SU-DHL-6 (cell line): ENCODE data around the gene CDC6.

Experiments
- H2AFZ ChIP-seq: fragments of 200-600 bp; sonication (generic); 2 replicates; pipeline ENCODE4 v1.6.1; 2014; ENCODE audit warnings: low read depth, mild to moderate bottlenecking, moderate library complexity, mixed read lengths, antibody characterized with exemption, low read length; ENCODE audit not compliant: severe bottlenecking
- H3F3A ChIP-seq: fragments of 200-600 bp; shearing (Covaris generic); 2 replicates; pipeline ENCODE4 v1.6.0; 2016; ENCODE audit warnings: antibody characterized with exemption, mild to moderate bottlenecking; ENCODE audit not compliant: insufficient read depth
- H3K27ac ChIP-seq: fragments of 200-600 bp; sonication (generic); 2 replicates; pipeline ENCODE4 v1.5.1; 2016; ENCODE audit warnings: low read depth, mild to moderate bottlenecking, low read length, moderate library complexity, mixed read lengths
- H3K27me3 ChIP-seq: fragments of 200-600 bp; sonication (generic), shearing (Covaris generic); 2 replicates; pipeline ENCODE4 v1.6.0; 2014; ENCODE audit warnings: mild to moderate bottlenecking, low read length
- H3K36me3 ChIP-seq: fragments of 200-600 bp; sonication (generic); 2 replicates; pipeline ENCODE4 v1.6.1; 2014; ENCODE audit warnings: mild to moderate bottlenecking, low read length, mixed read lengths
- H3K4me2 ChIP-seq: fragments of 300-600, 200-600 bp; shearing (Covaris generic), sonication (generic); 2 replicates; pipeline ENCODE4 v1.6.0; 2014; ENCODE audit warnings: low read length, low read depth, mild to moderate bottlenecking; ENCODE audit not compliant: poor library complexity, severe bottlenecking
- H3K4me3 ChIP-seq: fragments of 200-600 bp; sonication (generic); 2 replicates; pipeline ENCODE4 v1.5.1; 2014; ENCODE audit warnings: antibody characterized with exemption, low read length, mild to moderate bottlenecking, mixed read lengths; ENCODE audit not compliant: insufficient read depth, poor library complexity, severe bottlenecking
- H3K79me2 ChIP-seq: fragments of 200-600 bp; sonication (generic); 2 replicates; pipeline ENCODE4 v1.6.1; 2014; ENCODE audit warnings: mild to moderate bottlenecking, low read length, moderate library complexity; ENCODE audit not compliant: insufficient read depth
- H3K9ac ChIP-seq: fragments of 200-600 bp; sonication (generic); 2 replicates; pipeline ENCODE4 v1.7.0; 2014; ENCODE audit warnings: mild to moderate bottlenecking, low read length
- H3K9me2 ChIP-seq: fragments of 200-600 bp; sonication (generic); replicated peaks from 2 replicates; pipeline ENCODE4 v1.6.1; 2014; ENCODE audit warnings: low read length; ENCODE audit not compliant: insufficient read depth
- H3K9me3 ChIP-seq: fragments of 200-600 bp; sonication (generic); 2 replicates; pipeline ENCODE4 v1.6.1; 2014; ENCODE audit warnings: low read length, mixed read lengths; ENCODE audit not compliant: insufficient read depth
- H4K20me1 ChIP-seq: fragments of 200-600 bp; sonication (generic); 2 replicates; pipeline ENCODE4 v1.6.1; 2014; ENCODE audit warnings: low read depth, mild to moderate bottlenecking, antibody characterized with exemption, low read length, moderate library complexity, mixed read lengths
- EZH2phosphoT487 ChIP-seq: fragments of 200-600 bp; sonication (generic), shearing (Covaris generic); conservative IDR thresholded peaks from 2 replicates; pipeline ENCODE4 v1.6.1; 2018; ENCODE audit warnings: mild to moderate bottlenecking, antibody characterized with exemption, low read length, moderate library complexity, mixed read lengths
- TF ChIP-seq, protein P1 (sequence below): fragments of 200-600 bp; sonication (generic); IDR thresholded peaks from one replicate; pipeline ENCODE4 v1.5.1; 2017; ENCODE audit warnings: antibody characterized with exemption, mild to moderate bottlenecking, low read length, moderate library complexity; ENCODE audit not compliant: insufficient read depth, poor library complexity, severe bottlenecking

The CDC6 gene

GRCh38 chr17:40342504-40343218, 55.0 kb downstream of the CDC6 start:
- H3F3A ChIP-seq = peaks cover 9% of the 10 kb centered on the region
- no peak overlapping the region for H2AFZ ChIP-seq
- H3K27me3 ChIP-seq = no peaks in the 10 kb centered on the region
- H3K36me3 ChIP-seq = no peaks in the 10 kb centered on the region; the same call in 1 of the 2 replicates
- TF ChIP-seq, protein P1, sequence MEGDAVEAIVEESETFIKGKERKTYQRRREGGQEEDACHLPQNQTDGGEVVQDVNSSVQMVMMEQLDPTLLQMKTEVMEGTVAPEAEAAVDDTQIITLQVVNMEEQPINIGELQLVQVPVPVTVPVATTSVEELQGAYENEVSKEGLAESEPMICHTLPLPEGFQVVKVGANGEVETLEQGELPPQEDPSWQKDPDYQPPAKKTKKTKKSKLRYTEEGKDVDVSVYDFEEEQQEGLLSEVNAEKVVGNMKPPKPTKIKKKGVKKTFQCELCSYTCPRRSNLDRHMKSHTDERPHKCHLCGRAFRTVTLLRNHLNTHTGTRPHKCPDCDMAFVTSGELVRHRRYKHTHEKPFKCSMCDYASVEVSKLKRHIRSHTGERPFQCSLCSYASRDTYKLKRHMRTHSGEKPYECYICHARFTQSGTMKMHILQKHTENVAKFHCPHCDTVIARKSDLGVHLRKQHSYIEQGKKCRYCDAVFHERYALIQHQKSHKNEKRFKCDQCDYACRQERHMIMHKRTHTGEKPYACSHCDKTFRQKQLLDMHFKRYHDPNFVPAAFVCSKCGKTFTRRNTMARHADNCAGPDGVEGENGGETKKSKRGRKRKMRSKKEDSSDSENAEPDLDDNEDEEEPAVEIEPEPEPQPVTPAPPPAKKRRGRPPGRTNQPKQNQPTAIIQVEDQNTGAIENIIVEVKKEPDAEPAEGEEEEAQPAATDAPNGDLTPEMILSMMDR = no peak
- H3K4me3 ChIP-seq = no peak overlapping the region
- no peaks in the 10 kb centered on the region for H3K9me3 ChIP-seq
- peaks cover 4% of the 10 kb centered on the region; the same call in 1 of the 2 replicates for H4K20me1 ChIP-seq
- H3K9ac ChIP-seq = no peak overlapping the region
- no peaks in the 10 kb centered on the region for H3K79me2 ChIP-seq
- no peaks in the 10 kb centered on the region for H3K9me2 ChIP-seq
- no peak overlapping the region for H3K4me2 ChIP-seq
- no peak overlapping the region for H3K27ac ChIP-seq

- no peaks in the 10 kb centered on the region for H3K9me3 ChIP-seq
- H3K27me3 ChIP-seq = no peaks in the 10 kb centered on the region
- no peak overlapping the region for H3K27ac ChIP-seq
- H4K20me1 ChIP-seq = peaks cover 4% of the 10 kb centered on the region
- H3F3A ChIP-seq = peaks cover 9% of the 10 kb centered on the region
- no peak overlapping the region for H2AFZ ChIP-seq
- H3K36me3 ChIP-seq = no peaks in the 10 kb centered on the region; the same call in 1 of the 2 replicates
- no peak overlapping the region for H3K4me3 ChIP-seq
- H3K9ac ChIP-seq = no peak overlapping the region
- H3K4me2 ChIP-seq = no peak overlapping the region
- H3K79me2 ChIP-seq = no peaks in the 10 kb centered on the region
- TF ChIP-seq EZH2phosphoT487 = no peak
- TF ChIP-seq, protein P1 = no peak
- H3K9me2 ChIP-seq = no peaks in the 10 kb centered on the region
These were observed 55.8 kb downstream of the CDC6 start for GRCh38 chr17:40343219-40344119.

DNA sequence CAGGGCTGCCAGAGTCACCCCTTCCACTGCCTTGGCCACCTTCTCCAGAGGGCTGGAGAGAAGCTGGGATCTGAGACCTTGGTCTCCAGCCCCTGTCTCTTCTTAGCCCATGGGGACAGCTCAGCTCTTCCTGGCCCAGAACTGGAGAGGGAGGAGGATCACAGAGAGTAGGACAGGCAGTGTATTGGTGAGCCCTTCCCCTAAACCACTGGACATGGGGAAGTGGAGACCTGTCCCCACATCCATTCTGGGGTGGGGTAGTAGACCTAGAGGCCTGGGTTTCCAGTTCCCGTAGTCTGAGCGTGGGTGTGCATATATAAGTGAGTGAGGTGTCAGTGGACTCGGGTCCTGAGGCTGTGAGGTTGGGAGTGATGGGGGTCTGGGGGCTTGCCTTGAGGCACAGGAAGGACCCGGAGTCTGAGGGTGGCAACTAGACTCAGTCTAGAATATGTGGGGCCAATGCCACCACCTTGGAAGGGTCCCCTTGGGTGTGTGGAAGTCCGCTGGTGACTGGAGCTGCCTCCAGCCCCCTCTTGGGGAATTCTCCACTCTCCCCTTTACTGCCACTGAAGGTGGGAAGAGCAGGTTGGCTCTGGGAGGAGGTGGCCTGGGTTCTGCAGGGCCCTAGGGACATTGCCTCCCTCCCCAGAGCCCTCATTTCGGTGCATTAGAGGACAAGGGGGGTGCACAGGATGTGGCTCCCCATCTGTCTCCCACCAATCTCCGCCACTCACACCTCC, 56.9 kb downstream of the CDC6 start:
- TF ChIP-seq, protein P1 = no peak
- TF ChIP-seq EZH2phosphoT487 = no peak
- no peaks in the 10 kb centered on the region for H3K9me3 ChIP-seq
- H3K79me2 ChIP-seq = no peaks in the 10 kb centered on the region
- H3K4me2 ChIP-seq = no peak overlapping the region
- H3F3A ChIP-seq = peaks cover 9% of the 10 kb centered on the region
- H3K9me2 ChIP-seq = no peaks in the 10 kb centered on the region
- no peak overlapping the region for H2AFZ ChIP-seq
- H3K9ac ChIP-seq = no peak overlapping the region
- no peaks in the 10 kb centered on the region for H3K27me3 ChIP-seq
- no peak overlapping the region for H3K27ac ChIP-seq
- H3K4me3 ChIP-seq = no peak overlapping the region
- H3K36me3 ChIP-seq = no peaks in the 10 kb centered on the region; the same call in 1 of the 2 replicates
- H4K20me1 ChIP-seq = peaks cover 4% of the 10 kb centered on the region
